Bone marrow (tissue), 2 donors: ENCODE data around the gene IL17RA.

ENCODE experiments used
- DNase-seq, 2 donors: peaks; one replicate each; lab custom pipeline; 2025; lab: John Stamatoyannopoulos, UW

Gene IL17RA

DNA sequence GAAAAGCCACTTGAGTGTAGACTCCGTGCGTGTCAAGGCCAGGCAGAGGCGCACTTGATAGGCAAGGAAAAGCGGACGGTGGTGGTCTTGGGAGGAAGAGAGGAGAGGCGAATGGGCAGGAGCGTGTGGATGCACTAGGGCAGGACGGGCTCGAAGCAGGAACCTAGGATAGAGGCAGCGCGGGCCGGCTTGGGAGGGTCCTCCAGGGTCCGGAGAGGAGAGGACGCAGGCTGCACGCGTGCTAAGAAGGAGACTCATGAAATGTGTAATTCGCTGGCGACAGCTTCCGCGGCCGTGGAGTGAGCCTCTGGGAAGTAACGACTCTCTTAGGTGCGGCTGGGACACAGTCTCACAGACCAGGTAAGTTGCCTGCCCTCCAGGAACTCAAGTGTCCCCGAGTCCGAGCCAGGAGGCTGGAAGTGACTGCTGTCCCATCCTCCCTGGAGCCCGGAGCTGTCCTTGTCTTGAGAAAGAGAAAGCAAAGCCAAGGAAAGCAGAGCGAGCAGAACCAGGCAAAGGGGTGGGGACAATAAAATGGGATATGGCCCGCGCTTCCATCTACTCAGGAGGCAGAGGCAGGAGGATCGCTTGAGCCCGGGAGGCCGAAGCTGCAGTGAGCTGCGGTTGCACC is 874 bp upstream of the IL17RA start:
- DNase-seq: no peak

DNA sequence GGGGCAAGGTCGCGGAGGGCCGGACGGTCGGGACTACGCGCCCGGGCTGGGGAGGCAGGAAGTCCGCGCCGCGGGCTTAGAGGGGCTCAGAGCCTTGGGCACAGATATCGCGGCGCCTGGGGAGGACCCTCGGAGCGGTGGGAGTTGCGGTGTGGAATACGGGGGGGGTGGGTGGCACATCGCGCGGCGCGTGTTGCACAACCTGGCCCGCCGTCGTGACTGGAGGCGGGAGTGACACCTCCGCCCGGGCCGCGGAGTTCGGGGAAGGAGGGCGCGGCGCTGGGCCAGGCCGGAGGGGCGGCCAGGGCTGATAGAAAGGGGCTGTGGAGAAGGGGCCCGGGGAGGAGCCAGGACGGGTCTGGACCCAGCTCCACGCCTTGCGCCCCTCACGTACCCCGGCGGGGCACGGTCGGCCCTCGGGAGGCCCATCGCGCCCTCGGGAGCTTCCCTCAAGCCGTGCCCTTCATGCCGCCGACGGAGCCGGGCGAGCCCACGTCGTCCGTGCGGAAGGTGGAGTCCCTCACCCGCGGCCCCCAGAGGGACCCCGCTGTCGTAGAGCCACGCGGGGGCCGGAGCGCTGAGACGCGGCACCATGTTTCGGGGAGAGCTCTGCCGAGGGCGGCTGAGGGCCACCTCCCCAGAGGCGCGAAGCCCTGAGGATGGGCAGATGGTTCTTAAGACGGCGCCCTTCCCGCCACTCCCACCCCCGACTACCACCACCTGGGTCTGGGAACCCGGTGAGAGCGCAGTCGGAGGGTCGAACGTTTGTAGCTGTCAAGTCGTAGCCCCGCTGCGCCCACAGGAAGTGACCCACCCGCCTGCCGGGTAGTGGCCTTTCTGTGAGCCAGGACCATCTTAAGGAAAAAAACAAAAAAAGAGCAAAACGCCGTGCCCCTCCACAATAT is 729 bp downstream of the IL17RA start:
- no peak for DNase-seq

DNA sequence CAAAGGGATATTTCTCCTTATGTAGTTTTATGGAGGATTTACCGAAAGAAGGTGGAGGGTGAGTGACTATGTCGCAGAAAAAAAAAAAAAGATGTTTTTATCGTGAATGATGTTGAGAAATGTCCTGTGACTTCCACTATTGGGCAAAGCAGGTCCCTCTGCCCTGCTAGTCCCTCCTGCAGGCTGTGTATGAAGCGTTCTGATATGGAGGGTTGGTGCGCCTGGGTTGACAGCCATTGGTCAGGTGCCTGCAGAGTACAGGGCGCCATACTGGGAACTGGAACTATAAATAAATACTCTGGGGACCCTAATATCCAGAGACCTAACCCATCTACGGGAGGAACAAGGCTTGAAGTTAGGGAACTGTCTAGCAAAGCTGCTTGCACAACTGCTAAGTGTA is 1.5 kb downstream of the IL17RA start:
- DNase-seq: no peak

GRCh38 chr22:17086788-17087497 is 2.1 kb downstream of the IL17RA start:
- DNase-seq: no peak

- DNase-seq: peak in 1 of 2 donors; percentile 60
These were observed 2.8 kb downstream of the IL17RA start for GRCh38 chr22:17087498-17088131.

DNA sequence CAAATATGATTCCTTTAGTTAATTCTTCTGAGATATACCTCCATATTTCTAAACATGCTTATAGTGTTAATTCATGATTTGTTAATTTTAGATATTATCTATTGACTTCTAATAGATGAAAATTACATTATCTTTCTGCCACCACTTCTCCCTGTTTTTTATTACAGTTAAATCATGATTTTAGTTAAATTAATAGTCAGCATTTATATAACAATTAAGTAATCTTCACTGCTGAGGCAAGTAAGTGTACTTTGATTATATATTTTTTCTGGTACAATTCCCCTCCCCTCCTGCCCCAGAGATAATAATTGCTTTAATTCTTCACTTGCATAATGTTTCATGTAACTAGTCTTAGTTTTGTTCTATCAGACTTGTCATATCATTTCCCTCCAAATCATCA is 5.8 kb downstream of the IL17RA start:
- DNase-seq: no peak

- no peak for DNase-seq
These were observed 7.1 kb downstream of the IL17RA start for GRCh38 chr22:17091851-17092250.

DNA sequence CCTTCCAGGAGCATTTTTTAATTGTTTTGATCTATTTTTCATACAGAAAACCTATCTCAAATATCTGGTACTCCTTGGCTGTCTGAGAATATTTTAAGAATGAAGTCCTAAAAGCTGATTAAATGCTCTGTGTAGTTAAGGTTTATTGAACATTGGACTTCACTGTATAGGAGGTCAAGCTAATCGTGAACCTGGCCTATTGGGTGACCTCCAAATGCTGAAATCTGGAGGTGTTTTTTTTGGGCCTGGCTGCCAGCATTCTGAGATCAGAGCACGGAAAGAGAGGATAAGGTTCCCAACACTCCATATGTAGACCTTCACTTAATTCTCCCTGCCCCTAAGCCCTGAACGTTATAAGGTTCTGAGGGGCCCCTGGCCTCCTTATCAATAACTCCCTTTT is 8.3 kb downstream of the IL17RA start:
- no peak for DNase-seq

DNA sequence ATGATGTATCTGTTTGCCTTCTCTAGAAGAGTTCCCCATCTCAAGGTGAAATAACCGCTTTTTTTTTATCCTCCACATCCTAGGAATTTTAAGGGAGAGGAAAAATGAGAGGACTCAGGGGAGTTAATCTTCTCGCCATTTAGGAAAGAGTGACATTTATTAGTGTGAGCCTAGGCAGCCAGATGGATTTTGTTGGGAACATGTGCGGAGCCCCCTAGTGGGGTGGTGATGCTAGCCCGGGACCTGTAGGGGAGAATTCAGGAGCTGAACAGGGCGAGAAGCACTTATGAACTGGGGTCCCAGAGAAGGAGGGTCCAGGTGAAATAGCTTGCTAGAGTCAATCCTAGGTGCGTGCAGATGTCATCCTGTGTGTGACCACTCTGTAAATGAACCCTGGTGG is 10.7 kb downstream of the IL17RA start:
- no peak for DNase-seq

- DNase-seq: no peak
These were observed 11.3 kb downstream of the IL17RA start for GRCh38 chr22:17096071-17096470.

DNA sequence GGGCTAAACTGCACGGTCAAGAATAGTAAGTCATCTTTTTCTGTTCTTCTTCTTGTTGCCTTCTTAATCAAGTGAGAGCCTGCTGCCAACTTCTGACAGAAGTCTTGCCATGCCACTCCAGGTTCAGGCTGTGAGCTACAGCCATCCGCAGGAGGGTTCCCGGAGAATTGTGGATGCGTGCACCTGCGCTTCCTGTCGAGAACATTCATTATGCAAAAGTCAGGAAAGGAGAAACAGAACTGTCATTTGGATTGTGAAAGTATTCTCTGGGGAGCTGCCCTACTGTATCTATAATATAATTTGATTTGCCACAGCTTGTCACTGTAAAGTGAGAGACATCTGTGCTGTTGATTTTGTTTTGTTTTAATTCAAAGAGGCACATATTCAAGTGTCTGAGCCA is 12.3 kb downstream of the IL17RA start:
- DNase-seq: no peak

GRCh38 chr22:17097701-17098100 is 12.9 kb downstream of the IL17RA start:
- no peak for DNase-seq

- DNase-seq: peak in 1 of 2 donors; percentile 92
These were observed 13.6 kb downstream of the IL17RA start for GRCh38 chr22:17098379-17098819.

GRCh38 chr22:17100621-17101020 is 15.8 kb downstream of the IL17RA start:
- no peak for DNase-seq

DNA sequence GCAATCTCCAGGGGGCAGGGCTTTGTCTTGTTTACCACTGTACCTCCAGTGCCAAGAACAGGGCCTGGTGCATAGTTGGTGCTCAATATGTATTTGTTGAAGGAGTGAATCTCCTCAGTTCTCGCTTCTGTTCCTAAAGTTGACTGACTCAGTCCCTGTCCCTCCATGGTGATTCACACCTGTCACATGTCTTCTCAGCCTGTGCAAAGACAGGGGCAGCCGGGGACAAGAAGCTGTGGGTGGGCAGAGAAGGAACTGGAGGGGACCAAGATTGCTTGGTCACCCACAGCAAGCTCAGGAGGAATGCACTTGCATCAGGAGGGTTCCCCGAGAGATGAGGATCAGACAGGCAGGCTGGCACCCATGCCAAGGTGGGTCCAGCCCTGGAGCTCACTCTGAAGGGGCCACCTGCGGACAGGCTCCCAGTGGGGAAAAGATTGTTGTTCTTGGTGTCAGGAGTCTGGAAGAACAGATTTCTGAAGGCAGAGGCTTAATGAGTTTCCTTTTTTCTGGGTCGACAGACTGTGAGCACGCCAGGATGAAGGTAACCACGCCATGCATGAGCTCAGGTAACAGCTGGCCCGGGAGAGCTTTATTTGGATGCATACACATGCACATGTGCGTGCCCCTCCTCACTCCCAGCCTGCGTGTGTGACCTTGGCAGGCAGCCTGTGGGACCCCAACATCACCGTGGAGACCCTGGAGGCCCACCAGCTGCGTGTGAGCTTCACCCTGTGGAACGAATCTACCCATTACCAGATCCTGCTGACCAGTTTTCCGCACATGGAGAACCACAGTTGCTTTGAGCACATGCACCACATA is 16.9 kb downstream of the IL17RA start:
- peak in 1 of 2 donors; percentile 12 for DNase-seq

- peak in 1 of 2 donors; percentile 90 for DNase-seq
These were observed 17.5 kb downstream of the IL17RA start for GRCh38 chr22:17102297-17102667.

- DNase-seq: no peak
These were observed 18.6 kb downstream of the IL17RA start for GRCh38 chr22:17103351-17103750.

DNA sequence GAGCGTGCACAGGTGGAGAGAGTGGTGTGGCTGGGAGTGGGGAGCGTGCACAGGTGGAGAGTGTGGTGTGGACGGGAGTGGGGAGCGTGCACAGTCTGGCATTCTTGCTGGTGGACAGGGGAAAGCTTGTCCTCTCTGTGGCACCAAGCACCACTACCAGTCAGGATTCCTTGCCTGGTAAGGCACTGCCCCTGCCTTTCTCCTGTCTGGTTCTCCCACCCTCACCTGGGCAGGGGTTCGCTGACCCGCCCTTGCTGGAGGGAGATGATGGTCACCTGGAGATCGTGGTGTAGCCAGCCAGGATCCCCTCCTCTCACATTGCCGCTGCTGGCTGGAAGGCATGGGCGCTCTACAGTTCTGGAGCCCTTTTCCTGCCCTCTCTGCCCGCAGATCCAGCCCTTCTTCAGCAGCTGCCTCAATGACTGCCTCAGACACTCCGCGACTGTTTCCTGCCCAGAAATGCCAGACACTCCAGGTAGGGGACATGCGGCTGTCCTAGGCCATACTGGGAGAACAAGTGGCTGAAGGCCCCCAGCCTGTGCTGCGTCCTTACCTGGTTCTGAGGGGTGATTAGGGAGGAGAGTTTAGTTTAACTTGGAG is 19.6 kb downstream of the IL17RA start:
- no peak for DNase-seq

GRCh38 chr22:17105143-17106129 is 20.6 kb downstream of the IL17RA start:
- DNase-seq: no peak
